ENCODE results near the gene RALGAPA2.

The RALGAPA2 gene

DNA sequence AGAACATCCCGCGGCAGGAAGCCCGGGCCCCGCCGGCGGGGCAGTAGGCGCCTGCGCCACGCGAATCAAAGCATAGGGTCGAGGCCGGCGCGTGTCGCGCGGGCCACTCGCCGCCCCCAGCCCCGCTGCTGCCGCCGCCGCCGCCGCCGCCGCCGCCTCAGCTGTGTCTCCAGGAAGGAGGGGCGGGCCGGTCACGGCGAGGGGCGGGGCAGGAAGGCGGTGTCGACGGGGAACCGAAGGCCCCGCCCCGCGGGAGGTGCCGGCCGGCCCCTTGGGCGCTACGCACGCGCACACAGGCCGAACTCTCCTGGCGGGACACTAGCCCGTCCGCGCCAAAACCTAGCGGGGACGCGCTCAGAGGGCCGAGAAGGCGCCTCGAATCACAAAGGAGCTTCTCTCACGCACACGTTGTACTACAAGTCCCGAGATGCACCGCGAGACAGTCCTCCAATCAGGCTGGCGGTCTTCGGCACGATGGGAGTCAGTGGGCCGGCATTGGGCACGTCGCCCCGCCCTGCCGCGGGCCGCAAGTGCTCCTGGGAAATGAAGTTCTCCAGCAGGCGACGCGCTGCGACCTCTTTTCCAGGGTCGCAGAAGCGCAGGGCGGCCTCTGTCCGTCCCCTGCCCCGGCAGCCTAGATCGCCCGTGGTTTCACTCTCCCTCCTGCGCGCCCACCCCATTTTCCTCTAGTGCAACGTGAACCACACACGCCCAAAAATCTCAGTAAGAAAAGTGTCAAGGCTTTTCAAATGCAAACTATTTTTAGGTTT, at the start of gene RALGAPA2:
RALGAPA2 (minus strand) TSS at position 171 of the 770 bp plus-strand sequence; CDS start at position 7, 164 bp downstream.
- peak; percentile 90 to 99 (median 96) for DNase-seq

DNA sequence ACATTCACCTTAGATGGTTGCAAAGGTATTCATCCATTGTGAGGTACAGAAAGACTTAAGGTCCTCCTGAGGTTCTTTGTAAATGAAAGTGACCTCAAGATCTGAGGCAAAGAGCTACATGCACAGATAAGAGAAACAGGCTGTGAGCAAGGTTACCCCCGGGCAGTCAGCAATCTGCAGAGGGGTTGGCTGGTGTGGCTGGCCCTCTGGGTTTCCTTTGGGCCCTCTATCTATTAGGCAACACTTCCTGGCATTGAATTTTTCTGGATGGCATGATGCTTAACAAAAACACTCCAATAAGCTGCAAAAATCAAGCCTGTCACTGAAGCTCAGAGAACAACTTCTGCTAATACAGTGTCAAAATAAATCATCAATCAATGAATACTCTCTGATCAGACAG, 48.9 kb upstream of the RALGAPA2 start:
- no peak for DNase-seq

DNA sequence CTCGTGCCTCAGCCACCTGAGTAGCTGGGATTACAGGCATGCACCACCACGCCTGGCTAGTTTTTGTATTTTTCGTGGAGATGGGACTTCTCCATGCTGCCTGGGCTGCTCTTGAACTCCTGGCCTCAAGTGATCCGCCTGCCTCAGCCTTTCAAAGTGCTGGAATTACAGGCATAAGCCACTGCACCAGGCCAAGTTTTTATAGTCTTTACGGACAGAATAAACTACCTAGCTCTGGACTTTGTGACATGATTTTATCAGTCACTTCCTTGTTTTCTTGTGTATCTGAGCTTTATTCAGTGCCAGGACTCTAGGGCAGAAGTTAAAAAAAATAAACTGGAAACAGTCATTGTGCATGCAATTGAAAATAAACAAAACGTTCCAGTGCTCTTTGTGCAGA, 46.7 kb upstream of the RALGAPA2 start:
- no peak for DNase-seq

DNA sequence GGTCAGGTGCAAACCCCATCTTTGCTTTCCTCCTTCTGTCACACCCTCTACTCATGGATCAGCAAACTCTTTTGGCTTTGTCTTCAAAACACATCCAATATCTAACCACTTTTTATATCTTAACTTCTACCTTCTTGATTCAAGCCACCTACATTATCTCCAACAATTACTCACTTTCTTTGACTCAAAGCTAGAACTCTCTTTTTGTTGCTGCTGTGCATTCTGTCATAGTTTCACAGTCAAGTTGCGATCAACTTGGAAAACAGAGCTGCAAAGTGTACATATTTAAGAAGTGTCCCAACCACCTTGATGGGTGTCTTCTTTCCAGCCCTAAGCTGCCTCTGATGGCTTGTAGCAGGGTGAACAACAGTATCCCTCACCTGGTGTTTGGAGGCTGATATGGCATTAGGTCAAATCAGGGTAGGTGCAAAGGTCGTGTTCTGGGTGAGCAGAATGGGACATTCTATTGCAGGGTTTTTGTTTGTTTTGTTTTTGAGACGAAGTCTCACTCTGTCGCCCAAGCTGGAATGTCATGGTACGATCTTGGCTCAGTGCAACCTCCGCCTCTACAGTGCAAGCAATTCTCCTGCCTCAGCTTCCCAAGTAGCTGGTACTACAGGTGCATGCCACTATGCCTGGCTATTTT, 43.4 kb upstream of the RALGAPA2 start:
- no peak for DNase-seq

DNA sequence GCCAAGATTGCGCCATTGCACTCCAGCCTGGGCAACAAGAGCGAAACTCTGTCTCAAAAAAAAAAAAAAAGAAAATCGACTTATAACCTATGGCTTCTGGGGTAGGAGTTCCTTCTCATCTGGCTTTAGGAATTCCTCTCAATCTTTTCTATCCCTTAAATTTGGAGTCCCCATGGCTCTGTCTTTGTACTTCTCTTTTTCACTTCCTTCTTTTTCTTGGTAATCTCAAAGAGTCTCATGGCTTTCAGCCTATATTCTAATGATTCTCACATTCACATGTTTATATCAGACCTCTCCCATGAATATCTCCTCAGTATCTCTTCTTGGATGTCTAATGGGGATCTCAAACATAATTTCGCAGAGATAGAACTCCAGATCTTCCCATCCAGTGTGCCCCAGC, 42.8 kb upstream of the RALGAPA2 start:
- DNase-seq: no peak

DNA sequence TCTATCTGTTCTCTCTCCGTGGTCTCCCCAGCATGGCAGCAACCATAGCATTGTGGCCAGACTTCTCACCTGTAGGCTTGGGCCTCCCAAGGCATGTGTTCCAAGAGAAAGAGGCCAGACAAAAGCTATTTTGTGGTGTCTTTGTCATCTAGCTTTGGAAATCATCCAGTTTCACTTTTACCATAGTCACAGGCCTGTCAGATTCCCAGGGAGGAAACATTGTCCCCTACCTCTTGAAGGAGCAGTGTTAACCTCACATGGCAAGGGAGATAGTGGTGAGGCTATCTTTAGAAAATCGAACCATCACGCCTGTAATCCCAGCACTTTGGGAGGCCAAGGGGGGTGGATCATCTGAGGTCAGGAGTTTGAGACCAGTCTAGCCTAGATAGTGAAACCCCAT, 42.3 kb upstream of the RALGAPA2 start:
- DNase-seq: no peak

DNA sequence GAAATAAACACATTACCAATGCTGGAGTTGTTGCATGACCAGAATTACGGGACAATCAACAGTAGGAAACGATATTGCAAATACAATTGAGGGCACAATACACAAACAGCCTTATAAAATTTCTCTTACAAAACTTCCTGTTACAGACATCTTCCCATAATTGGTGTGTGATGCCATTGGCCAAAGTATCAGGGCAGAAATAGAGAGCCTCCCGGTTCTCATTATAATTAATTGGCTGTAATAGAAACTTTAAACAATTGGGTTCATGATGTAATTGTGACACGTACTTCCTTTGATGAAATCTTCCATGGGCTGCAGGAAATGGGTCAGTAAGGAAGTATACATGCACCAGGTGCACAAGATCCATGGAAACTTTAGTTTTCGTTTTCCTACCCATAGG, 40.3 kb upstream of the RALGAPA2 start:
- DNase-seq: no peak

DNA sequence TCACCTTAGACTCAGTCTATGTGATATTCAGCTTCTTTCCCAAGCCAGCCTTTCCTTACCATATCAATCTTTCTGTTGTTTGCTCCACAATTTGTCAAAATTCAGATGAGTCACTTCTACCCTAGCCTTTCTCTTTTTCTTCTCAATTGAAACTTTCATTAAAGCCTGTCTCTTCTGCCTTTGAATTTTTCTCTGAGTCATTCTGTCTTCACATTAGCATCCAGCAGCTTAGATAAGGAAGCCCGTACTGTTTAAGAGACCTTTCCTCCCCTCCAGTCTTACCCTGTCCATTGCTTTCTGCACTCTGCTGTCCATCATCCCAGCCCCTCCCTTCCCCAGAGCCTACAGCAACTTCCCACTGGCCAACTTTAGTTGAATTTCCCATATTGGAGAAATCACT, 34.9 kb upstream of the RALGAPA2 start:
- no peak for DNase-seq

DNA sequence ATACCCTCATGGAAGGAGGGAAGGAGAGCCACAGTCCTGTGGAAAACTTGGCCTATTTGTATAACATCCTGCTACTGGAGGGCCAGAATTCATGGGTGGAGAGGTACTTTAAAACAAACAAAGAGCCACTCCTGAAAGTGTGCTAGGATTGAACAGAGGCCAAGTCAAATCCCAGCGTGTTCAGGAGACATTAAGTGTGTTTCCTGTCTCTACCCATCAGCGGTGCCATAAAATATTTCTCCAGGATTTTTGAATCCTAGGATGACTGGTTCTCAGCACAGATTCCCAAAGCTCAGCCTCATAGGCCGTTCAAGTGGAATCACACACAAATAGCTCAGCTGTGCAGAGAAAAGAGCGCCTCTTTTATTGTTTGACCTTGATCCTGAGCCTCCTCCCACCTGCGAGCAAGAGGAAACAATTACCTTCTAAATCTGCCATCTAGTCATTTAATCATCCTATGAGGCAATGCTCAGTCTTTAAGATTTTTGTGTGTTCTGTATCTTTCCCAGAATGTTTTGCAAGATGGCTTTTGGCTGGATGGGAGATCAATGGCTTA, 31.8 kb upstream of the RALGAPA2 start:
- no peak for DNase-seq

DNA sequence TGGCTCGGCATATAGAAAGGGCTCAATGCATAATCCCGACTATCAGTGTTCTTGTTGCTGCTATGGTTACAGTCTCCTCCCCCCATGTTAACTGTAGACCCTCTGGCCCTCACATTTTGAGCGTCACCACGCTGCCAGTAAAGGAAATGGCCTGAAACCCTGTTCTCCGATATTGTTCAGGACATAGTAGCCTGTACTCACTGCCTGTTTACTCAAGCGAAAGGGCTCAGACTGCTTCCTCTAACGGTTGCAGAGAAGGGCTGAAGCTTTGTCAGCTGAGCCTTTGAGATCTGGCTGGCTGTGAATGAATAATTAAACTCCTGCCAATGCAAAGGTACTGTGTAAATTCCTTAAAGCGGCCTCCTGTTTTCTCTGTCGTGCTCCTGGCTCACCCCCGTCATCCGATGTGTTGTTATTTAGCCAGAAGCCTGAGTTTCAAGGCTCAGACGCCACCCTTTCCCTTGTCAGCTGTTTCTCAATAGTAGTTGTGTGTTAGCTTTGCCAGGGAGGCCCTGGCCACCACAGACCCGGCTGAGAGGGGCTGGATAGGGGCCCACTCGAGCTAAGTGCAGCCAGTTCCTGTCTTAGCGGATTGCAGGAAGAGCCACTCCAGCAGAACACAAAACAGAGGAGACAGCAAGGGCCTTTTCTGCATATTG, 31.2 kb upstream of the RALGAPA2 start:
- no peak for DNase-seq

DNA sequence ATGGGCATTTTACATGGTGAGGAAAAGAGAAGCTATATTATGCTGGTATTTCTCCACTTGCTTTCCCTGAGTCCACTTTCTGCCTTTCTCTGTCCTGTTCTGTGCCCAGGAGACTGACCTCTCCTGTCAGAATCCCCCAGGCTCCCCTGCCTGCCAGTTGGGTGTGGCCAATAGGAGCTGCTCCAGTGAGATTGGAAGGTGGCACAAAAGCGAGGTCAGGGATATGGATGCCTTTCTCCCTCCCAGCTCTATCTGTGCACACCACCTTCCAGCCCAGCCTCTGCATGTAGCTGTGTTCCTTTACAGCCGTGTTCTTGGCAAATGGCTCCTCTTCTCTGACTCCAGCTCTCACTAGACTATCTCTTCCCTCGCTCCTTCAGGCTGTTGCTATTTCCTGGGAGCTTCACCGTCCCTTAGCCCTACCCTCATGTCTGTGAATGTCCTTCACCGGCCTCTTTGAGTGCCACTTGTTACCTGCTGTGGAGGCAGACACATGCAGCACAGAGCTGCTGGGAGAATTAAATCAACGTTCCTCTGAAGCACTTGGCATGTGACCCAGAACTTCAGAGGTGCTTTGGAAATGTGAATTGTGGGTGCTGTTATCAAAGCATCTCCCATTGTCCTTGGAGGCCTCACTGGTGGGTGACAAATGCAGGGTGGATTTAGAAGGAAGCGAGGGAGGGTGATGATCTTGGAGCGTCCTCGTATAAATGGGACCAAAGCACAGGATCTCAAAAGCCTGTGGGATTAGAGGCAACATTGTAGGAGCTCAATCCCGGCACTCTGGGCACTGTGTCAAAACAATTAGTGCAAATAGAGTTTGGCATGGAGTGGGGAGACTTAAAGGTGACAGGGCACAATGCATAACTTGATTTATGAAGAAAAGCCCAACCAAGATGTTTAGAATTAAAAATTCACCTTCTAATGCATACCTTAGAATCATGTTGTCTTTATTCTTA, 28.9 kb upstream of the RALGAPA2 start:
- no peak for DNase-seq

DNA sequence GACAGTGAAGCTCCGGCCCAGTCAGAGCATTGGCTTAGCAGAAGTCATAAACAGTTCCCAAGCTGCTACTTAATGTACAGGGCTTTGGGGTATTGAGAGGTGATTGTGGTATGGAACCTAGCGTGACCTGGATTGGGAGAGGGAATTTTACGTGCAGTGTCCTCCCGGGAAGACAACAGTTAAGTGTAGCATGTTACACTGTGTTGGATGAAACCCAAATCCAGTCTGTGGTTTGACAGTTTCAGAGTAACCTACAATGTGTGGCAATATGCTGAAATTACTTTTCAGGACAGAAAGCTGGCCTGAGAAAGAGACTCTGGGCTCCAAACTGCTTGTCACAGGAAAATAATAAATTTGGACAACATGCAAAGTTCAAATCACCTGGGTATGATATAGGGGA, 28.1 kb upstream of the RALGAPA2 start:
- DNase-seq: no peak

DNA sequence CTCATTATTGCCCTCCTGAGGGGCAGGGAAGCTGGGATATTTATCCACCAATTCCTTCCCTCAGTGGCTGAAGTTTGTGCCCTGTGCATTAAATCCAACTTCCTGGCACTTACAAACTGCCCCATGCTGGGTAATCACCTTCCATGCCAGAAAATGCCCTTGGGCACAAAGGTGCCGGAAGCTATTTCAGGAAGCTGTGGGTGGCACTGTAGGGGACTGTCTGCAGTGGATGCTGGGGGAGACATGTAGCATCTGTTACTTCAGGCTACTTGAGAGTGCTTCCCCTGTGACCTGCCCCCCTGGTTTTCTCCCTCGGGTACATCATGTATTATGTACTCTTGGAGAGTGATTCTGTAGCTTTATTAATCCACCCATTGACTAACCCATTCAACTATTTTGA, 24.7 kb upstream of the RALGAPA2 start:
- no peak for DNase-seq

DNA sequence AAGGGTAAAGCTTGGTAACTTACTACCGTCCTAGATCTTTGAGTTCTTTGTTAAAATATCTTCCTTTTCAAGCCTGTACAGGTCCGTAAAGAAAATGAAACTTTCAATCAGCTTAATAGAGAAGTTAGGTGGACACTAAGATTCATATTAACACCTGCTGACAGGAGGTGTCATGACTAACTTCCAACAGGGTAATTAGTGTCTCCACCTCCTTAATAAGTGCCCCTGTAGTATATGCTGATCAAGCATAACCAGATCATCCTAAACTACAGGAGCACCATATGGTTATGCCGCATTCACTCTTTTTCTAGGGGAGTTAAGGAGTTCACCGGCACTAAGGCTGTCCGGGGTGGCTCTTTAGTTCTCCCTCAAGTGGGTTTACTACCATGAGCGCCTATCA, 23.9 kb upstream of the RALGAPA2 start:
- DNase-seq: no peak

DNA sequence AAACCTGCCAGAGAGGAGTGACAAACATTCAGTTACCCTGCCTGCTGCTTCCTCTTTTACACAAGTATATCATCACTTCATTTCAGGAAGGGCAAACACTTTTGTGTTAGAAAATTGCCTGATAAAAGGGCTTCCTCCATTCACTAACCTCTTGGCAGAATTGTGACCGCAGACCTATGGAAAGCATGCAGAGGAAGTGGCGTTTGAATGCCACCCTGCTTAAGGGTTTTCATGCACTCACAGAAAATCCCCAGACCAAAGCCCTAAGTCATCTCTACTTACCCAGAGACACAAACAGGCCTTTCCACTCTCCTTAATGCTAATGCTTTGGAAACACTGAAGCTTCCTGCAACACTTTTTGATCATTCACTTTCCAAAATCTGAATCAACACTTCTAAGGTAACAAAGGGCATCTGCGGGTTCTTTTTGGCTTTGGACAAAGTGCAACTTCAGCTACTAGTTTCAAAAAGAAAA, 22.1 kb upstream of the RALGAPA2 start:
- DNase-seq: peak in 2 of 6 experiments; percentile 10 to 14

DNA sequence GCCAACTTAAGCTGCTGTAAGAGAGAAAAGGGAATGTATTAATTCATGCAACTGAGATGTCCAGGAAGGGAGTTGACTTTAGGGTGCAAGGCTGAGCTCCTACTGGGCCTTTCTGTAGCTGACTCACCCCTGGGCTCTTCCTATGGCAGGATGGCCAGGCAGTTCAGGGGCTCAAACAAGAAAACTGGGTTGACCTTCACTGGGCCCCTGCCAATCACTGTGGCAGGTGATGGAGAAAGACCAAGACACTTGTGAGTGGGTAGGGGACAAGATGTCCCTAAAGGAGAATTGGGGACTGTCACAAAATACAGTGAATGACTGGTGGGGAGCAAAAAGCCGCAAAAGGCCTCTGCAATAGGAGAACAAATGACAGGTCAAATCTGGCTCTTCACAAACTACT, 21.5 kb upstream of the RALGAPA2 start:
- no peak for DNase-seq

DNA sequence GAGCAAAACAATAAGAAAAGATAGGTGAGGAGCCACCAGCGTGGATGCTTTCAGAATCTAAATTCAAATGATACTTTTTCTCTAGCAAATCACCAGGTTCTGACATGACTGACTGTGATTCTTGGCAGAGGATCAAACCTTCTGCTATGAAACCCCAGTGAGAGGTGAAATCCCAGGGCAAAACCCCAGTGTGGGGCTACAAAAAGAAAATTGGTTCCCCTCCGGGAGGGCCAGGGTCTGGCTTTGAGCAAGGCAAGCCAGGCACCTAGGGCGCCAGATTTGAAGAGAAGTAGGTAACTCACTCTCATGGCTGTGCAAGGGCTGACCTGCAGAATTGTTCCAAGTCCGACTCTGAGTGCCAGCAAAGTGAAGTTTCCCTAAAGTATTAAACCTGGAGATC, 20.2 kb upstream of the RALGAPA2 start:
- DNase-seq: no peak

DNA sequence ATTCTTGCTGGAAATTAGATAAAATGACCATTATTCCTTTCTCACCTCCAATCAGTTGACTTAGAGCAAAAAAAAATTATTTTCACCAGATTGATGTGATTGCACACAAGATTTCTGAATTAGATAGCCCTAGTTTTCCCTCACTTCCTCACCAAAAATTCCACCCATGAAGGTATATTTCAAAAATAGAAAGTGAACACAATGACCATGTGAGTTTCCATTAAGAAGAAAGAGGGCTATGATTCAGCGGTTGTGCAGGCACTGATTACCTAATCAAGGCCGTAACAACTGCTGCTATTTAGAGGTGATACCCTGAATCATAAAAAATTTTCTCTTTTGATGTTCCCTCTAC, 19.5 kb upstream of the RALGAPA2 start:
- DNase-seq: no peak

DNA sequence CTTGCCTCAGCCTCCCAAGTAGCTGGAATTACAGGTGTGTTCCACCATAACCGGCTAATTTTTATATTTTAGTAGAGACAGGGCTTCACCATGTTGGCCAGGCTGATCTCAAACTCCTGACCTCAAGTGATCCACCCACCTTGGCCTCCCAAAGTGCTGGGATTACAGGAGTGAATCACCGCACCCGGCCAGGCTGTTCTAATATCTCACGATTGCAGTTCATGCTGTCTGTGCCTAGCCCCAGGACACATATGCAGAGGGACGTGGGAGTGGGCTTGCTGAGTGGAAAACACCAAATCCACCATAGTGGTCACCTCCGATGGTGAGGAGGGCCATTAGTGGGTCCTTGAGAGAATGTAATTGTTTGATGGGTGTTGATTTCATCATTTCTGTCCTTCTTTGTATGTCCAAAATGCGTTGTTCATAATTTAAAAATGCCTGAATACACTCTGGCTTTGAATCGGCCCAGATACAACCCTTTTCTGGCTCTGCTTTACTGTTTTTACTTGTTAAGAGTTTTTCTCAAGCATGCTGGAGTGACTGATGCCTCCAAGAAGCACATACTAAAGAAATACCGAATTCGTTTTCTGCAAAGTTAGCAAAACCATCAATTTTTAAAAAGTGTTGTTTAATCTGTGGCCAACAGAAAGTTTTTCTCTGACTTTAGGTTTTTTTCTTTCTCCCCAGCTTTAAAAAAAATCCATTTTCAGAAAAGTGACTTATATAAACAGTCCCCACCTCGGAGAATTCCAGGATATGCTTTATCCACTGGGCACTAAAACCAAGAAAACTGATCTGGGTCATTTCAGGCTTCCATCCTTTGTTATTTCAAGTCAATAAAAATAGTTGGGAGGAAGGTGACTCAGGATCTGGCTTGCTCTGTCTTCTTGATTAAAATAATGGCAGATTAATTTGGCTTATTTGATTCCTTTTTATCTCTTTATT, 18.8 kb upstream of the RALGAPA2 start:
- no peak for DNase-seq

DNA sequence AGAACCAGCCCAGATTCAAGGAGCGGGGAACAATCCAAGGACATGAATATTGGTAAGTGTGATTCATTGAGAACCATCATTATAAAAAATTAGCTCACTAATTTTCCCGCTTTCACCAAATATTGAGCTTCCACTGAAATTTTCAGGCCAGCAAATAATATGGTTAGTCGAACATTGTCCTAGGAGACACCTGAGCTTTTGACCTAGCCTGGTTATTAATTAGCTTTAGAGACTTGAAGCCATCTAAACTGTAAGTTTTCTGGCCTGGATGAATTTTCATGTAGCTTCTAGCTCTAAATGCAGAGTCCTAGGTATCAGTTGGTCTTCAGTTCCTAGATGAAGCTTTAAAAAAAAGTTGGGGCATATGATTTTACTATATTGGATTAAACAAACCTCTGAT, 17.1 kb upstream of the RALGAPA2 start:
- no peak for DNase-seq

DNA sequence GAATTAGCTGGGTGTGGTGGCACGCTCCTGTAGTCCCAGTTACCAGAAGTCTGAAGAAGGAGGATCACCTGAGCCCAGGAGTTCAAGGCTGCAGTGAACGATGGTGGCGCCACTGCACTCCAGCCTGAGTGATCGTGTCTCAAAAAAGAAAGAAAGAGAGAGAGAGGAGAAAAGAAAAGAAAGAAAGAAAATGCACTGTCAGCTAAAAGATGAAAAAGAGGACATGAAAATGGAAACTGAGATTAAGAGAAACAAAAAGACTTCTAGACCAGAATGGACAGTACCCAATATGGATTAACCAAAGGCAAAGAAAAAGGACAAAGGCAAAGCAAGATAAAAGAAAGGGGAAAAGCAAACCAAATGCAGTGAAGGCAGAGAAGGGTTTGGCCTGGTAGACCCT, 9.0 kb upstream of the RALGAPA2 start:
- no peak for DNase-seq

Data from stimulated activated naive CD4-positive, alpha-beta T cell (primary cell).